ENCODE data around the gene PRR19.

- TF ChIP-seq RAD21 (IDR thresholded peaks at IDR 0.05; ENCODE audit: low read depth) (no peak), MAX (IDR thresholded peaks at IDR 0.05) (no peak), YY1 (IDR thresholded peaks at IDR 0.05; ENCODE audit: low read depth) (no peak), CREB1 (IDR thresholded peaks at IDR 0.05; ENCODE audit: low read depth) (no peak), REST (IDR thresholded peaks at IDR 0.05; ENCODE audit: low read depth) (no peak), NFIC (IDR thresholded peaks at IDR 0.05) (no peak), TEAD4 (IDR thresholded peaks at IDR 0.05) (no peak), TAF1 (IDR thresholded peaks at IDR 0.05; ENCODE audit: low read depth) (no peak), ZBTB7A (IDR thresholded peaks at IDR 0.05; ENCODE audit: low read depth) (no peak)
Measured at GRCh38 chr19:42274065-42274682, 27.8 kb upstream of the PRR19 start.
